Measurements from ENCODE around the gene LYRM4.

Gene LYRM4

DNA sequence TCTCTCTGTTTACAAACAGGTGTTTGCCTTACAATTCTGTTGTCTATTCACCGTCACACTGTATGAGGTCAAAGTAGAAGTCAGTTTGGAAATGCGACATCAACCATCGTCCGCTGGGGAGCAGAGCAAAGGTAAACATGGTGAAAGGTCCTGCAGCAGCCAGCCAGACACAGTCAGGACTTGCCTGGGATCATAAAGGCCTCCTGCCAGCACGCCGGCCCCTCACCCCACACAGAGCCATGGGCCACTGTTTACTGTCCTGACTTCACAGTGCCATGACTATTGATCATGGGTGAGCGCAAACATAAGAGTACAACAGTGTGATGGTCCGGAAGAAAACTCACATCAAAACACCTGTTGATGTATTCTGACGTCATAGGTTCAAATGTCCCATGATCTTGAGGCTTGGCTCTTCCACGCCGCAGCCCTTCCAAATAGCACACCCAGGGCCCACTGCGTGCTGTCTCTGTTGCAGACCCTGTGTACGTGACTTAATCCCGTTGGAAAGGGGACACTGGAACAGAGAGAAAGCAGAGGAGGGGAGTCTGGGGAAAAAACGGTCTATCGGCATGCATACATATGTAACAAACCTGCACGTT lies 192.5 kb downstream of the LYRM4 start:
- H4K91ac ChIP-seq (ENCODE audit: low read depth, low read length) = no peak overlapping the region
- H3K4me3 ChIP-seq (ENCODE audit: low read depth, low read length) = no peak overlapping the region
- no peak overlapping the region for H2AFZ ChIP-seq (ENCODE audit: insufficient read depth, low read length, poor library complexity)
- H3K9ac ChIP-seq (ENCODE audit: low read length) = no peak overlapping the region
- H2BK120ac ChIP-seq (ENCODE audit: insufficient read depth, low read length, poor library complexity) = no peak overlapping the region
- H3K79me2 ChIP-seq (ENCODE audit: control insufficient read depth, insufficient read depth, low read length, poor library complexity) = no peaks in the 10 kb centered on the region
- H3K79me1 ChIP-seq (ENCODE audit: low read length) = no peaks in the 10 kb centered on the region
- no peak for DNase-seq
- H3K4me1 ChIP-seq (ENCODE audit: control insufficient read depth in 1 of 2, insufficient read depth in 2 of 2, low read length in 2 of 2) = no peaks in the 10 kb centered on the region
- no peak overlapping the region for H3K4ac ChIP-seq (ENCODE audit: low read depth, low read length)
- H2BK12ac ChIP-seq (ENCODE audit: low read length) = no peak overlapping the region
- no peak overlapping the region for H4K8ac ChIP-seq (ENCODE audit: low read depth, low read length)
- H3K23ac ChIP-seq (ENCODE audit: low read length) = no peak overlapping the region
- no peak overlapping the region for H4K12ac ChIP-seq (ENCODE audit: low read depth, low read length)
- no peak overlapping the region for H3K27ac ChIP-seq (ENCODE audit: low read depth, low read length)
- no peaks in the 10 kb centered on the region for H3K36me3 ChIP-seq (ENCODE audit: control insufficient read depth in 1 of 2, insufficient read depth in 2 of 2, low read length in 2 of 2)
- H3K9me3 ChIP-seq (ENCODE audit: insufficient read depth, low read depth, low read length) = peaks cover 1% of the 10 kb centered on the region
- no peak overlapping the region for H2BK5ac ChIP-seq (ENCODE audit: low read depth, low read length, poor library complexity)
- H3K27me3 ChIP-seq (ENCODE audit: insufficient read depth, low read length) = no peaks in the 10 kb centered on the region
- no CpG with 5 or more reads among the region's 17 CpGs for WGBS (ENCODE audit: extremely low coverage, insufficient coverage, insufficient read length)
- no peak overlapping the region for H2AK5ac ChIP-seq (ENCODE audit: low read length)
- H3K4me2 ChIP-seq (ENCODE audit: low read length) = no peak overlapping the region
- no peak overlapping the region for H3K18ac ChIP-seq (ENCODE audit: low read length)
- no peak overlapping the region for H3K14ac ChIP-seq (ENCODE audit: low read length)

- Histone ChIP-seq H2AK5ac (ENCODE audit: low read length) (no peak overlapping the region), H3K9ac (ENCODE audit: low read length) (no peak overlapping the region), H3K27me3 (ENCODE audit: insufficient read depth, low read length) (no peaks in the 10 kb centered on the region), H3K18ac (ENCODE audit: low read length) (no peak overlapping the region), H3K4me1 (ENCODE audit: control insufficient read depth in 1 of 2, insufficient read depth in 2 of 2, low read length in 2 of 2) (no peaks in the 10 kb centered on the region), H3K4ac (ENCODE audit: low read depth, low read length) (no peak overlapping the region), H4K12ac (ENCODE audit: low read depth, low read length) (no peak overlapping the region), H2AFZ (ENCODE audit: insufficient read depth, low read length, poor library complexity) (no peak overlapping the region), H3K4me3 (ENCODE audit: low read depth, low read length) (no peak overlapping the region), H3K23ac (ENCODE audit: low read length) (no peak overlapping the region), H4K8ac (ENCODE audit: low read depth, low read length) (no peak overlapping the region), H3K4me2 (ENCODE audit: low read length) (no peak overlapping the region), H2BK120ac (ENCODE audit: insufficient read depth, low read length, poor library complexity) (no peak overlapping the region), H3K79me2 (ENCODE audit: control insufficient read depth, insufficient read depth, low read length, poor library complexity) (no peaks in the 10 kb centered on the region), H3K79me1 (ENCODE audit: low read length) (no peaks in the 10 kb centered on the region), H3K36me3 (ENCODE audit: control insufficient read depth in 1 of 2, insufficient read depth in 2 of 2, low read length in 2 of 2) (no peaks in the 10 kb centered on the region), H4K91ac (ENCODE audit: low read depth, low read length) (no peak overlapping the region), H3K9me3 (ENCODE audit: insufficient read depth, low read depth, low read length) (peaks cover 1% of the 10 kb centered on the region), H2BK12ac (ENCODE audit: low read length) (no peak overlapping the region), H3K27ac (ENCODE audit: low read depth, low read length) (no peak overlapping the region), H3K14ac (ENCODE audit: low read length) (no peak overlapping the region), H2BK5ac (ENCODE audit: low read depth, low read length, poor library complexity) (no peak overlapping the region)
- WGBS (ENCODE audit: extremely low coverage, insufficient coverage, insufficient read length) = no CpG with 5 or more reads among the region's 3 CpGs
- DNase-seq = no peak
These were observed 193.4 kb downstream of the LYRM4 start for GRCh38 chr6:5067305-5067704.

DNA sequence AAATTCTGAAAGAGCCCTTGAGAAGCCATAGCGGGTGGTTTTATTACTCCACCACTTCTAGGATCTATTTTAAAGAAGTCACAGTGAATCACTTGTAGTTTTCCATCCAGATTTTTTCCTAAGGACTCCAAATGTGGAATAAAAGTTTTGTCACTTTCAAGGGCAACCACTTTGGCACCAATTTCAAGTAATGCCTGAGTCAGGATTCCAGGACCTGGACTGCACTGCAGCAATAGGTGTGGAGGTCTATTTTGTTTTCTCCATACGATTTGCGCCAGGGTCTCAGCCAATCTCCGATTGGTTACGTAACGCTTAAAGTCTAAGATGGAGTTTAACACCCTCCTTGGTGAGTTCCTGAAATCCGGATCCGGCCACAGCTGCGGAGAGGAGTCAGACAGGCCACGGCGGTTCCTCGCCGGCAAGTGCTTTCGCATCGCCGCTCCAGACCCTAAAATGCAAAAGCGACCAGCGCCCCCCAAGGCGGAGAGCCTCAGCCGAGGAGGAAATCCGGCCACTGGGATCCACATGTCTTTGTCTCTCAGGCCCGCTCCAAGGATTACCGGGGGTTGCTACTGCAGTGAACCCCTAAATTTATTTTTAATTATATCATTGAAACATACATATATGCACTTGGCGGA lies 194.2 kb downstream of the LYRM4 start:
- WGBS (ENCODE audit: extremely low coverage, insufficient coverage, insufficient read length) = no CpG with 5 or more reads among the region's 24 CpGs
- H3K4me2 ChIP-seq (ENCODE audit: low read length) = no peak overlapping the region
- H4K91ac ChIP-seq (ENCODE audit: low read depth, low read length) = no peak overlapping the region
- no peak overlapping the region for H3K9ac ChIP-seq (ENCODE audit: low read length)
- no peak overlapping the region for H4K12ac ChIP-seq (ENCODE audit: low read depth, low read length)
- no peaks in the 10 kb centered on the region for H3K36me3 ChIP-seq (ENCODE audit: control insufficient read depth in 1 of 2, insufficient read depth in 2 of 2, low read length in 2 of 2)
- no peaks in the 10 kb centered on the region for H3K79me2 ChIP-seq (ENCODE audit: control insufficient read depth, insufficient read depth, low read length, poor library complexity)
- no peak overlapping the region for H3K27ac ChIP-seq (ENCODE audit: low read depth, low read length)
- no peak overlapping the region for H3K4ac ChIP-seq (ENCODE audit: low read depth, low read length)
- H3K18ac ChIP-seq (ENCODE audit: low read length) = no peak overlapping the region
- no peak overlapping the region for H4K8ac ChIP-seq (ENCODE audit: low read depth, low read length)
- H2BK120ac ChIP-seq (ENCODE audit: insufficient read depth, low read length, poor library complexity) = no peak overlapping the region
- H3K27me3 ChIP-seq (ENCODE audit: insufficient read depth, low read length) = no peaks in the 10 kb centered on the region
- no peaks in the 10 kb centered on the region for H3K4me1 ChIP-seq (ENCODE audit: control insufficient read depth in 1 of 2, insufficient read depth in 2 of 2, low read length in 2 of 2)
- no peak overlapping the region for H2AK5ac ChIP-seq (ENCODE audit: low read length)
- H3K9me3 ChIP-seq (ENCODE audit: insufficient read depth, low read depth, low read length) = peaks cover 1% of the 10 kb centered on the region
- no peak overlapping the region for H2AFZ ChIP-seq (ENCODE audit: insufficient read depth, low read length, poor library complexity)
- H3K4me3 ChIP-seq (ENCODE audit: low read depth, low read length) = no peak overlapping the region
- H2BK12ac ChIP-seq (ENCODE audit: low read length) = no peak overlapping the region
- no peaks in the 10 kb centered on the region for H3K79me1 ChIP-seq (ENCODE audit: low read length)
- no peak overlapping the region for H3K14ac ChIP-seq (ENCODE audit: low read length)
- no peak for DNase-seq
- H3K23ac ChIP-seq (ENCODE audit: low read length) = no peak overlapping the region
- H2BK5ac ChIP-seq (ENCODE audit: low read depth, low read length, poor library complexity) = no peak overlapping the region

GRCh38 chr6:5063617-5064016 lies 197.1 kb downstream of the LYRM4 start:
- no CpG with 5 or more reads among the region's 8 CpGs for WGBS (ENCODE audit: extremely low coverage, insufficient coverage, insufficient read length)
- DNase-seq = no peak
- H3K4ac ChIP-seq (ENCODE audit: low read depth, low read length) = no peak overlapping the region
- no peaks in the 10 kb centered on the region for H3K27me3 ChIP-seq (ENCODE audit: insufficient read depth, low read length)
- no peaks in the 10 kb centered on the region for H3K79me2 ChIP-seq (ENCODE audit: control insufficient read depth, insufficient read depth, low read length, poor library complexity)
- no peaks in the 10 kb centered on the region for H3K4me1 ChIP-seq (ENCODE audit: control insufficient read depth in 1 of 2, insufficient read depth in 2 of 2, low read length in 2 of 2)
- no peak overlapping the region for H4K91ac ChIP-seq (ENCODE audit: low read depth, low read length)
- H3K79me1 ChIP-seq (ENCODE audit: low read length) = no peaks in the 10 kb centered on the region
- no peaks in the 10 kb centered on the region for H3K9me3 ChIP-seq (ENCODE audit: insufficient read depth, low read depth, low read length)
- H3K23ac ChIP-seq (ENCODE audit: low read length) = no peak overlapping the region
- no peak overlapping the region for H3K18ac ChIP-seq (ENCODE audit: low read length)
- no peak overlapping the region for H2BK5ac ChIP-seq (ENCODE audit: low read depth, low read length, poor library complexity)
- no peak overlapping the region for H3K27ac ChIP-seq (ENCODE audit: low read depth, low read length)
- peak overlapping the region; percentile 47 for H3K4me3 ChIP-seq (ENCODE audit: low read depth, low read length)
- no peak overlapping the region for H3K14ac ChIP-seq (ENCODE audit: low read length)
- H2BK12ac ChIP-seq (ENCODE audit: low read length) = no peak overlapping the region
- H3K4me2 ChIP-seq (ENCODE audit: low read length) = no peak overlapping the region
- no peak overlapping the region for H3K9ac ChIP-seq (ENCODE audit: low read length)
- no peak overlapping the region for H2BK120ac ChIP-seq (ENCODE audit: insufficient read depth, low read length, poor library complexity)
- H2AFZ ChIP-seq (ENCODE audit: insufficient read depth, low read length, poor library complexity) = no peak overlapping the region
- no peak overlapping the region for H4K8ac ChIP-seq (ENCODE audit: low read depth, low read length)
- no peak overlapping the region for H4K12ac ChIP-seq (ENCODE audit: low read depth, low read length)
- H2AK5ac ChIP-seq (ENCODE audit: low read length) = no peak overlapping the region
- H3K36me3 ChIP-seq (ENCODE audit: control insufficient read depth in 1 of 2, insufficient read depth in 2 of 2, low read length in 2 of 2) = no peaks in the 10 kb centered on the region

All from trophoblast cell (in vitro differentiated cells and primary cell).